COLO829 (cell line): Measurements from ENCODE around the gene SLC25A51.
"Not testable (repeated sequence)": the region's sequence is repeated elsewhere in the genome, so short reads cannot be mapped to it uniquely, and the experiment has no call there.

Experiments
- DNase-seq: peaks from one replicate; pipeline ENCODE4 v3.0.0; 2012; ENCODE audit warnings: low spot score

The SLC25A51 gene

DNA sequence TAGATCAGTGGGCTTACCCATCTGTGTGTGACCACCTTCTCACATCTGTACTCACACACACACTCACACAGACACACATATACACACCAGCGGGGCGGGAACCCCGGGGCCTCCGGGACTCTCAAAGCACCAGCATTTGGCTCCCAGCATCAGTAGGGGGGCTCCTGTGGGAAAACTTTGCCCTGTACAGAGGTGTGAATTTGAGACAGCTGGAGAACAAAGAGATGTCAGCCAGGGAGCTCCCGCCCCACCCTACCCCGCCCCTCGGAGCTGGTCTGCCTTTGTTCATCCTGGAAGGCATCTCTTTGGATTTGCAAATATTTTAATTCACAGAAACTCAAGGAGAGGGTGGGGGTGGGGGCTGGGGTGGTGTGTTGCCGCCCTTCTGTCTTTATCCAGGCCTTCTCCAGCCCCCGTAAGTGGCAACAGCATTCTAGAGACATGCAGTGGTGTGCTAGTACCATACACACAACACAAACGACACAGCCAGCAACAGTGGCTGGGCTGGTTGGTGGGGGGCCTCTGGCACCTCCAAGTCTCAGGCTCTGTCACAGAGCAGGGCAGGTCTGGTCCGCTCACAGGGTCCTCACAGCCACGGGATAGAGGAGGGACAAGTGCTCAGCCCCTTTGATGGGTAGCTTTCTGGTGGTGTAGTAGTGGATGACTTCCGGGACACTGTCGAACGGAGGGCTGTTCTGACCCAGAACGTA, 15.5 kb upstream of the SLC25A51 start:
- no peak for DNase-seq

DNA sequence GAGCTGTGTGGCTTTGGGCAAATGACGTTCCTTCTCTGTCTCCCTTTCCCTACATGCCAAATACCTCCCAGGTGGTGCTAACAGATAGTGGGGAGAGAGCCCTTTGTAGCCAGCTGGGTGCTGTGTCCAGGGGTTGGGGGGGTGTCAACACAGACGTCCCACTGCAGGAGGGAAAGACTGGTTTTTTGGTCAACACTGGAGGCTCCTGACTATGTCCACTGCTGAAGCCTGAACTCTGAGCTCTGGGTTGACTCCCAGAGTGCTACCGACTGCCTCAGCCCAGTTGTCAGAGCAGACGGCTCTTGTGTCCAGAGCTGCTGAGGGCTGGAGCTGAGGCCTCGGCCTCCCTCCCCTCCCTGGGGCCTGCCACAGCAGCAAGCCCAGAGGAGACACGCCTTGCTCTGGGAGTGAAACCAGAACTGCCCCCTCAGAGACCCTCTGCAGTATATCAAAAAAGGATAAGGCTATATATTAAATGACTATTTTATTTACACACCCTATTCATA, 14.8 kb upstream of the SLC25A51 start:
- DNase-seq = no peak

DNA sequence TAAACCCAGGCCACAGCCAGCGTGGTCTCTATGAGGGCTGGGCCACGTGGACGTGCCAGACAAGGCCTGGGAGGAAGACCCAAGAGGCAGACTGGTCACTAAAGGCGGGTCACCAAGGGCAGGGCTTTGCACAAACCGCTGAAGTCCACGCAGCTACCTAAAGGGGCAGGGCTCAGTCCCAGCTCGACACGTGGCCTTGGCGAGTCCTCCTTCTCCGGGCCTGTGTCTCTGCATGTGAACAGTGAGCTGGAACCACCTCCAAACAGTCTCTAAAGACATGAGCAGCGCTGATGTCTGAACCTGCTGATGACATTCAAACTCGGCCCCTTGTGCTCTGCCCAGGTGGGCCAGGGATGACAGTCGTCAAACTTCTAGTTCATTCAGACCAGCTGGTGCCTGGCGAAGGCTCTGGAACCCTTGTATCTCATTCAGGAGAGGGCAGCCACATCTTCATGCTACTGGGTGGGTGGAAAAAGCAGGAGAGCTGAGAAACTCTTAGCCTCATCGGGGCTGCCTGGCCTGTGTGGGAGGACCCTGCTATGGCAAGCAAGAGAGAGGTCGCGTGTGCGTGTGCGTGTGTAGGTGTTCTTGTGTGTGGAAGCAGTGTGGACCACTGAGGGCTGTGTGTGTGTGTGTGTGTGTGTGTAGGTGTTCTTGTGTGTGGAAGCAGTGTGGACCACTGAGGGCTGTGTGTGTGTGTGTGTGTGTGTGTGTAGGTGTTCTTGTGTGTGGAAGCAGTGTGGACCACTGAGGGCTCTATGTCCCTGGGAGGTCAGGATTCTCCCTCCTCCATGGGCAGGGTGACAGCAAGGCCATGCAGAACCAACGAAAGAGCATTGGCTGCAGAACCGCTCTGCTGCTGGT, 14.1 kb upstream of the SLC25A51 start:
- DNase-seq = no peak

DNA sequence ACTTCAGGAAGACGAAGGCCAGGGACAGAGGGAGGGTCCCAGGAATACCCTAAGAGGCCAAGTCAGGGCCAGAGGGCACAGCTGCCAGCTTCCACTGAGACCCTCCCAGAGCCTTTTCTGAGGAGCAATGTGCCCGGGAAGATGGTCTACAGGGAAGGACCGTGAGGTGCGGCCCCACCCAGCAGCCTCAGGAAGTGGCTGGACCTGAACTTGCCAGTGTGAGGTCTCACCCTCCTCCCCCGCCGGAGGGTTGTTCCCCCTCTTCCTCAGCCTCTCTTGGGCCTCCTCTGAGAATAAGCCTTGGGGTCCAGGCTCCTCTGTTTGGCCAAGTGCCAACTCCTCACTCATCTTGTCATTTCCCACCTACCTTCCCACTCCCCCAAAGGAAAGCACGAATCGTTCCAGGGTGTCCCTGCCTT, 13.4 kb upstream of the SLC25A51 start:
- no peak for DNase-seq

DNA sequence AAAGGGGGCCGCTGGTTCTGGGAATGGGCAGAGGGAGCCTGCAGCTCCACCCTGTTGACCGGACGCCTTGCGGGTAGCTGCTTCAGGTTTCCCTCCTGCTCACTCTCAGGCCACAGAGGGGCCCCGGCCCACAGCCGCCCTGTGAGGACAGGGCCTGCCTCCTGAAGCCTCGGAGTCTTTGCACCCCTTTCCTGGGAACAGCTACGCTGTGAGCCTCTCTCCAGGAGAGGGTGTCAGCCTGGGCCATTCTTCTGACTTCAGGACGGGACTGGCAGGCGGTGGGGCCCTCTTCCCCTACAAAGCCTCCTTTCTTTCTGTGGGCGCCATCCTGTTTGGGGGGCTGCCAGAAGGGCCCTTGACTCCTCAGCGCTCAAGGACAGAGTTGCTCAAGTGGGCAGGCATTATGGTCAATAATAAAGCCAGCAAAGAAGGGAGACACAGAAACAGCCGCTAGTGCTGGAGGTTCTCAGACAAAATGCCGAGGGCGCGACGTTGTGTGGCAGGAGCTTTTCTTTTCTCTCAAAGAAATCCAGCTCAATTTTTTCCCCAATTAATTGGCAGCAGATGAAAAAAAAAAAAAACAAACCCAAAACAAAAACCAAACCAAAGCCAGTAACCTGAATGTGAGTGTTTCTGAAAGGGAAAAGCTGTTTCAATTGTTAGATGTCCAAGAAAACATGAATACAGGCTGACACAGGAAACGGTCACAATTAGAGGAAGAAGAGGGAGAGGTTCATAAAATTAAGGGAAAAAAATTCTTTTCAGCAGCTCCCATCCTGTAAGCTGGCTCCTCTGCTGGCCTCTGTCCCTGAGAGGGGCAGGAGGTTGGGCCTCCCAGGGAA, 12.8 kb upstream of the SLC25A51 start:
- no peak for DNase-seq

DNA sequence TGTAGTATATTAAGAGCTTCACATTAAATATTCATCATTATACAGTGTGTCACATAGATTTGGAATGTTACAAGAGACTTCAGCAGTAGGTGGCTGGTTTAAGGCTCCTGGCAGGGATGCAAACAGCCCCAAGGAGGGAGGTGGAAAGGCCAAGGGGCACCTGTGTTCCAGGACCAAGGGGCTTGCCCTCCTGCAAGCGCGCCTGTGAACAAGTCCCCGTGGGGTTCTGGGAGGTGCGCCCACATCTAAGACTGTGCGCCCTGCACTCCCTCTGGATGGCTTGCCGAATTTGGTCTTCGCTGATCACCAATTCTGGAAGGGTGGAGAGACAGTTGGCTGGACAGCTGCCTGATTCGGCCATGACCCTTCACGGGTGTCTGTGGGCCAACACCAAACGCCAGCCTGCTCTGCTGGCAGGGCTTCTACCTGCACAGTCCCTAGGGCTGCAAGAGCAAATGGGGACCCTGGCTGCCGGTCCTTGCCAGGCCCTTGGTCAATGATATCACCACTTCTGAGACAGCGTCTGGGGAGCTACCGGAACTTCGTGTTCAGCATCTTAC, 12.1 kb upstream of the SLC25A51 start:
- DNase-seq = no peak

DNA sequence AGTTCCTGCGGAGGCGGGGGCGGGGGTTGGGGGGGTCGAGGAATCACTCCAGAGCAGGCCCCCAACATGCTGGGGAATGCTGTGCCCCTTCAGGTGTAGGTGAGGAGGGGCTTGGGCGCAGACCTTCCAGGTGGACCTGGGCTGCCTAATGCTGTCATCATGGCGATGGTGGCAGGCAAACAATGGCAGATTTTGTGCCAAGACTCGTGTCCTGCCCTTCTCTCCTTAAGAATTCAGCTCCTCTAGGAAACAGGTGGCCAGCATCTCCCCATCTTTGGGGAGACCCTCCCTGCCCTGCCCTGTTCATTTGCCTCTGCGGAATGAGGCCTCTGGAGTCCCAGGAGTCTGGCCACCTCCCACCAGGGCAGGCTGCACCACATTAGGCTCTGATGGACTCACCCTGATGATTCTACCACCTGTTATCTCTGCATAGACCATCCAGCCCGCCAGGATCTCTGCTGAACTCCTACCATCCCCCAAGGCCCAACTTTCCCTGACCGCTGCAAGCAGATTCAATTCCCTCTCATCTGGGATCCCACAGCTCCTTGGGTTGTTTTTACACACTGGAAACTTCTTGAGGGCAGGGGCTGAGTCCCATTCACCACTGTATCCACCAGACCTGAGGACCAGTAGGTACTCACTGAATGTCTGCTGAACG, 10.9 kb upstream of the SLC25A51 start:
- no peak for DNase-seq

DNA sequence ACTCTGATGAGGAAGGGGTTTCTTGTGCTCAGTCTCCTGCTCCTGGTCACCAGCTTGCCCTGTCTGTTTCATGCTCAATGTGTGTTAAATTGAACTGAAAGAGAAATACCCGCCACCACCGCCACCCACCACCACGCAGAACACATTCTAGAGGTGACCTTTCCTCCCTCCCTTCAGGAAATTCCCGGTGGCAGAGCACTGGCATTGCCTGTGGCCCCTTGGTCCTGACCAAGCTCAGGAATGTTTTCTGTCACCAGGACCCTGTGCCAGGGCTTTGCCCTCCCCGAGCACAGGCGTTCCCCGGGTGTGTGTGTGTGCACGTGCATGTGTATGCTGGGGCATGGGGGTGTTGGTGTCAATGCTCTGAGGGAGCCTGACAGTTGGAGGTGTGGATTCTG, 10.2 kb upstream of the SLC25A51 start:
- no peak for DNase-seq

DNA sequence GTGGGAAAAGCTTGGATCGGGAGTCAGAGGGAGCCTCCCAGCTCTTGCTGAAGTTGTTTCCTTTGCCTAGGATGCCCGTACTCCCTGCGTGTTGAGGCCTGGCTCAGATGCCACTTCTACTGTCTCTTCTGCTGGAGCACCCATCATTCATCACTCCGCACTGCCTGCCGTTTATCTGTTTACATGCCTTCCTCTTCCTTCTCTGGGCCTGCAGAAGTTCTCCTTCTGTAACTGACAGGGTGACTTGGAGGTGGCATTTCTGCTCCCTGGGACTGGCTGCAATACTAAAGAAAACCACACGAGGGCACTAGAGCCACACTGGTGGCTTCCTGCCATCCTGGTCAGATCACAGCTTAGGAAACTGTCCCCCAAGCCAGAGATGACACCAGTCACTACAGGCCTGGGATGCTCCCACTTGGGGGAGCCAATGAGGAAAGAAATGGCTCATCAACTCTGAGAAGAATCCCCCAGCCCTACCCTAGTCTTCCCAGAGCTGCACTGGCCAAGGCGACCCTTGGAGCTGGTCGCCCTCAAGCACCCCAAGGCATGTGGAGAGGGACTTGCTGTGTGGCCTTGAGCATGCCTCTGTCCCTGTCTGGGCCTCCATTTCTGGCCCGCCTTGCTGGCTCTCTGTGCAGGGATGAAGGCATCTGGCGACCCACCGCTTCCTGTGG, 9.7 kb upstream of the SLC25A51 start:
- DNase-seq = peak; percentile 82

DNA sequence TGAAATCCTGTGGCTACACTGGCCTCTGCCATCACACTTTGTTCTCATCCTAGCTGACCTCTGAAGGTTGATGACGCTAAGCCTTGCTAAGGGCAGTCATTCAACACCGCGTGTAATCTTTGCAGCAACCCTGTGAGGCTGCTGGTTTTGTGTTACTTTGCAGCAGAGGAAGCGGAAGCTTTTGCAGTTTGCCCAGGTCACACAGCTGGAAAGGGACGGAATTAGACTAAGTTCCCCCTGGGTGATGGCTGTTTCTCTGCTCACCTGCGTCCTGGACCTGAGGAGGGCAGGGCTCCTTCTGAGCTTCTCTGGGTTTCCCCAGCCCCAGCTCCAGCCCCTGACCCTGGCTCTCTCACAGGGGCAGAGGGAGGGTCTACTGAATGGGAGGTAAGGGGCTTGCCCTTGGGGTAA, 7.3 kb upstream of the SLC25A51 start:
- DNase-seq = no peak

DNA sequence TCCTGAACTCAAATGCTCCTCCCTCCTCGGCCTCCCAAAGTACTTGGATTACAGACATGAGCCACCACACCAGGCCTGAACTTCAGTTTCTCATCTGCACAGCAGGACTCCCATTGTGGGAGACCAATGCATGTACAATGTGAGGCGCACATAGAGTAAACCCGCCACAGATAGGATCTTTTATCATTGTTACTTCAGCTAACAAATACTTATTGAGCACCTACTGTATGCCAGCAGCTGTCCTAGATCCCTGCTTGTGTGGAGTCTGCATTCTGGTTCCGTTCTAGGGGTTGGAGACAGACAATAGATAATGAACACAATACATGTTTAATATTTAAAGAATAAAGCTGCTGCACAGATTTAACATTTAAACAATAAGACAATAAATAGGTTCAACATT, 6.3 kb upstream of the SLC25A51 start:
- DNase-seq = no peak

DNA sequence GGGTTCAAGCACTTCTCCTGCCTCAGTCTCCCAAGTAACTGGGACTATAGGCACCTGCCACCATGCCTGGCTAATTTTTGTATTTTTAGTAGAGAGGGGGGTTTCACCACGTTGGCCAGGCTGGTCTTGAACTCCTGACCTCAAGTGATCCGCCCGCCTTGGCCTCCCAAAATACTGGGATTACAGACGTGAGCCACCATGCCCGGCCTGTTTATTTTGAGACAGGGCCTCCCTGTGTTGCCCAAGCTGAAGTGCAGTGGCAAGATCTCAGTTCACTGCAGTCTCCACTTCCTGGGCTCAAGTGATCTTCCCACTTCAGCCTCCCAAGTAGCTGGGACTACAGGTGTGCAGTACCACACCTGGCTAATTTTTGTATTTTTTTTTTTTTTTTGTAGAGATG, 5.9 kb upstream of the SLC25A51 start:
- not testable (repeated sequence) for DNase-seq

DNA sequence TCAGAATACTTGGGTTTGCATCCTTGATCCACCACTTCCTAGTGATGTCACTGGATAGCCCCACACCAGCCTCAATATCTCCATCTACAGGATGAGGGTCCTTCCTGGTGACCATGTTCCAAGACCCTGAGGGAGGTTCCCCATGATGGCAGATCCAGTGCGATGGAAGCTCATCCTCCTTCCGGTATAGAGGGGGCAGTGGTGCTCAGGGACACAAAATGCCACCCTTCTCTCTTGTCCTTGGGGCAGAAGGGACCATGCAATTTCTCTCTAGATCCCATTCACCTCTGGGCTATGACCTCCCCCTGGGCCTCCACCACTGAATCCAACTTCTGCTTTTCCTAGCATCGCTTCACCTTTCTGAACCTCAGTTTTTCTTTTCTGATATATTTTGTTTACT, 5.4 kb upstream of the SLC25A51 start:
- no peak for DNase-seq

DNA sequence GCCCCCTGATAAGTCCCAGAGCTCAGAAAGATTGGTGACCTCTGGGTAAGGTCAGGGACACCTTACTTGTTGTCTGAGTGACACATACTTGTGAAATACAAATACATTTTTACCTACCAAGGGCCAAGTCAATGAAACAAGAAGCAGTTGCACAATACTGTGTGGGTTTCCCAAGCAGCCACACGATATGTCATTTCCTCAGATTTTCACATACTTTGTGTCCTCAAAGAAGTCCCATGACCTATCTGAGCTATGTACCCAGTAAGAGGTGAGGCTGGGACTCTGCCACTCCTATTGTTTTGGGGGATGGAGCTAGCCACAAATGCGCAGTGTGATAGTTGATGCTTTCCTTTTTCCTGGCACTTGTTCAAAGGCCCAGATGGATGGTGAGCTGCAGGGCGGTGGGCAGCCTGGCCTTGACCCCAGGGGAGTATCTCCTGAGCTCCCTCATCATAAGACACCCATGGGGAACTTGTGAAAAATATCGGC, 4.8 kb upstream of the SLC25A51 start:
- no peak for DNase-seq

DNA sequence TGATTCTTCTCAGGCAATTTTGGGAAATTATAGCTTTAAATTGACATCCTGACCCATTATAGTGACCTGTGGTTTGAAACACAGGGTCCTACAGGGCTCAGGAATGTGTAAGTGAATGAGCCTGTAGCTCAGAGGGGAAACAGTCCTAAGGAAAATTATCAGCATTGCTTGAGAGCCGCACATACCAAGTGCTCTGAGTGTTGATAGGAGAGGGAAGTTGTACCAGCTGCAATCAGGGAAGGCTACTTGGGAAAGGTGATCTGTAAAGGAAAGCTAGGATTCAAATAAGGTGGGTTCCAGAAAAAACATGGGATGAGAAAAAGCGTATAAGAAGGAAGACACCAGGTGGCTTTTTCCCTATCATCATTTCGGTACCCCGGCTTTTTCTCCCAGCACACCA, 4.4 kb upstream of the SLC25A51 start:
- DNase-seq = no peak

DNA sequence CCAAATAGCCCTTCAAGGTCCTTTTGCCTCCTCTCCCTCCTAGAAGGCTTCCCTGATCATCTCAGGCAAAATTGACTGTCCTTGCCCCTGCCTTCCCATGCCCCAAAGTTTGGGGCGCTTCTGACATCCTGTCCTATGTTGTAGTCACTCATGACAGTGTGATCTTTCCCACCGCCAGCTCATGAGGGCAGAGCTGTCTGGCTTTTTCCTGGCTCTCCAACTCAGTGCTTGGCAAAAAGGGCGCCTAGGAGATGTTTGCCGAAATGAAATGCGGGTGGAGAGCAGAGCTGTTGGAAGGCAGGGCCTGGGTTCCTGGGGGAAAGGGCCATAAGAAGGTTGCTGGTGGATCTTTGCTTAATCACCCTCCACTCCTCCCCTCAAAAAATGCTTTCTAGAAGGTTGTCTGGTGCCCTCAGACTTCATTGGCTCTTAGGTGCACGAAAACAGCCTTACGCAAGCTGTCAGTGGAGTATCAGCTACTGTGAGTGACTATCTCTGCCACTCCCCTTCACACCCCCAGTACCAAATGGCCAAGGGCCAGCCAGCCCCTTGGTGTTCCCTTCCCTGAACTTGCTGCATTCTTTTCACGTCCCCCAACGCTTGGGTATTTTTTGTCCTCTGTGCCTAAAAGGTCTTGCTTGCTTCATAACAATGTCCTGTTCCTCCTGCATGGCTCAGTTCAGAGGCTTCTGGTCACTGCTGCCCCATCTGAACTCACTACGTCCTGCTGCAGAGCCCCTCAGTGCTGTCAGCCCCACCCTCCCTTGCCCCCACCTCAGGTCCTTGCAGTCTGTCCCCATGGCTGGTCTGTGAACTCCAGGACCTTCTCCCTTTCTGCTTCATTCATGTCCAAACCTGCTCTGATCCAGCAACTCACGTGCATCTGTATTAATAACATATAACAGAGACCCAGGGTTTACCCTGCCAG, 2.6 kb upstream of the SLC25A51 start:
- no peak for DNase-seq

DNA sequence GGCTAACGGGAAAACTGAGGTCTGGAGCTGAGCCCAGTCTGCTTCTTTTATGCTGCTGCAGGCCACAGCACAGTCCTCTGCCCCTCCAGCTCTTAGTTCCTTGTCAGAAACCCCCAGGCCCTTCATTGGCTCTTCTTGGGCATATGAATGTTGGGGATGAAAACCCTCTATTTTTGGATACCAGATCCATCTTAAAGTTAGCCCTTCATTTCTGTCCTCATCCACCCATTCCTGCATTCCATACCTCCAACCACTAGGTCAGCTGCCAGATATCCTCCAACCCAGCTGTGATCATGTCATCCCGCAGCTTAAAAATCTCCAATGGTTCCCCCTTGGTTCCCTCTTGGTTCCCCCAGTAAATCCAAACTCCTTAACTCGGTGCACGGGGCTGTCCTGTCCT, 1.8 kb upstream of the SLC25A51 start:
- DNase-seq = no peak

DNA sequence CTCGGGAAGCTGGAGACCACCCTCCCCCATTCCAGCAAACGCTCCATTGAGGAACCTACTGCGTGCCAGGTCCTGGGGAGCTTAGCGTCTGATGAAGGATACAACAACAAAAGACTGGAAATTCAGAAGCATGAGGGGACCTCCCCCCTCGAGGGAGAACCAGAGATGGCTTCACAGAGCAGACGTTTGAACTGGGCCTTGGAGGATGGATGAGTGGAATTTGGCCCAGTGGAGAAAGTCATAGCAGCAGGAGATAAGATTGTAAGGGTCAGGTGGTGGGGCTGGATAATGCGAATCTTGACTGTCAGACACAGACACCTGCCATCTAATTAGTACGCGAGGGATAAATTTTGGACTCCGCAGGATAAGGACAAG, 1.2 kb upstream of the SLC25A51 start:
- no peak for DNase-seq

DNA sequence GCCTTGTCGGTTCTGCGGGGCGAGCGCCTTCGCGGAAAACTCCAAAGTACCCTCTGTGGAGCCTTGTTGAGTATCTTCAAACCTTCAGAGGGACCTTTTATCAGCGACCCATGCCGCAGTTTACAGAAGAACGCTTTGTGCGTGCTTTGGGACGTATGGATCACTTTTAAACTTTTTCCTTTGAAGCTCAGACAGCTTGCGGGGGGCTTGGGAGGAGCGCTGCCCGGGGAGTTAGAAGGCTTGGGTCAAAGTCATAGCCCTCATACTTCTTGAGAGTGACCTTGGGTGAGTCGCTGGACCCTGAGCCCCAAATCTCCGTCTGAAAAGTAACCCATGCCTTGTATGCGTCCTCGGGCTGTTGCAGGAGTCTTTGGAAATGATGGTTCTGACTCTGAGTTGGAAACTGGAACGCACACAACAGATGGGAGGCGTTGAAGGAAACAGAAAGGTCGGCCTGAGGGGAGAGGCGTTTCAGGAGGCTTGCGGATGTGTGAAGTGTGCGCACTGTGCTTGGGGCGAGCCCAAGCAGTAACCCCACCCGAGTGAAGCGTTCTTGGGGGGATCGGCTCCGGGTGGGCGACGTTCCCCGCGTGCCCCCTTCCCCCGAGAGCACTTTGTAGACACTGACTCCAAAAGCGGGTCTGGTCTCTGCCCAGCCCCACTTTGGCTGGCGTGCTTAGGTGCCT, 661 bp upstream of the SLC25A51 start:
- peak; percentile 53 for DNase-seq
